HepG2 (cell line): ENCODE results near the gene QRFP. TPM values are rescaled to one million over a fixed set of nuclear protein-coding genes. Genes with fewer than 3 reads are reported as not detected.

Experiments
- ATAC-seq: fragments of 200-7000 bp; cut with Tn5 transposase; 3 replicates; pipeline ENCODE4 v1.9.1; 2020; ENCODE audit warnings: mild to moderate bottlenecking, moderate library complexity
- BruUV-seq: library from RNA; stranded (reverse); fragments of 400-500 nt; replicated peaks from 2 replicates; lab custom pipeline; 2021; lab: Mats Ljungman, UMichigan
- CTCF ChIA-PET: fragments of 300-600 bp; formaldehyde crosslinking; extraction: SDS; loops from one replicate; lab custom pipeline; 2021; ENCODE audit warnings: low total read pairs, inconsistent platforms, low intra/inter-chr PET ratio; lab: Yijun Ruan, JAX
- POLR2A ChIA-PET: fragments of 350-600 bp; sonication (Branson Sonifier 250); formaldehyde crosslinking; loops from one replicate; lab custom pipeline; 2020; ENCODE audit warnings: antibody characterized with exemption, inconsistent platforms; lab: Yijun Ruan, JAX
- DNase-seq: peaks from one replicate; pipeline ENCODE4 v3.0.0-alpha.2; 2015; ENCODE audit warnings: low spot score
- FAIRE-seq: peaks from 3 replicates; lab custom pipeline; 2011; peaks lifted over from hg19 to GRCh38; lab: Jason Lieb, UNC
- H2AFZ ChIP-seq: one replicate; pipeline ENCODE4 v1.6.1; 2011; ENCODE audit warnings: low read length, inconsistent platforms
- H3K27ac ChIP-seq: fragments of 300-600 bp; 3 replicates; pipeline ENCODE4 v1.8.0; 2011; ENCODE audit warnings: mixed run types, mild to moderate bottlenecking, mixed read lengths, low read length, inconsistent platforms; ENCODE audit not compliant: insufficient read depth; ENCODE audit errors: extremely low read length
- H3K27me3 ChIP-seq, 2 experiments: fragments of 200-600 bp in 1 of 2; 2 replicates in 1 of 2; 3 replicates in 1 of 2; pipeline versions ENCODE4 v1.6.0 to v1.8.0; 2011; ENCODE audit warnings: low read length in 2 of 2, mild to moderate bottlenecking in 2 of 2, moderate library complexity in 2 of 2, inconsistent platforms in 1 of 2; ENCODE audit not compliant: insufficient read depth in 2 of 2, control insufficient read depth in 1 of 2
- H3K36me3 ChIP-seq, 2 experiments: fragments of 200-600 bp in 1 of 2; replicated peaks in 1 of 2; 2 replicates in 1 of 2; 3 replicates in 1 of 2; pipeline versions ENCODE4 v1.5.1 to v1.8.0; 2011; ENCODE audit warnings: low read length in 2 of 2, inconsistent platforms in 1 of 2; ENCODE audit not compliant: insufficient read depth in 2 of 2, control insufficient read depth in 1 of 2
- H3K4me1 ChIP-seq: 2 replicates; pipeline ENCODE4 v1.5.1; 2012; ENCODE audit warnings: low read length, inconsistent platforms; ENCODE audit not compliant: insufficient read depth
- H3K4me2 ChIP-seq: 2 replicates; pipeline ENCODE4 v1.6.0; 2011; ENCODE audit warnings: low read depth, low read length, inconsistent platforms
- H3K4me3 ChIP-seq, 3 experiments: fragments of 200-600 bp in 1 of 3; sonication (generic), shearing (Covaris generic) in 1 of 3; replicated peaks in 1 of 3; 2 replicates each; pipeline ENCODE4 v1.5.1; 2011 to 2016; ENCODE audit warnings: low read length in 3 of 3, inconsistent platforms in 2 of 3, low read depth in 2 of 3, mild to moderate bottlenecking in 2 of 3, control low read depth in 1 of 3, mixed read lengths in 1 of 3; ENCODE audit not compliant: insufficient read depth in 1 of 3
- H3K79me2 ChIP-seq: one replicate; pipeline ENCODE4 v1.6.1; 2011; ENCODE audit warnings: low read length, inconsistent platforms; ENCODE audit not compliant: insufficient read depth
- H3K9ac ChIP-seq: 2 replicates; pipeline ENCODE4 v1.6.0; 2011; ENCODE audit warnings: mild to moderate bottlenecking, low read depth, low read length, inconsistent platforms; ENCODE audit not compliant: insufficient read depth
- H3K9me3 ChIP-seq: 2 replicates; pipeline ENCODE4 v1.5.1; 2012; ENCODE audit warnings: mild to moderate bottlenecking, low read length
- H4K20me1 ChIP-seq: 2 replicates; pipeline ENCODE4 v1.6.0; 2011; ENCODE audit warnings: inconsistent platforms, mild to moderate bottlenecking, low read length, moderate library complexity; ENCODE audit not compliant: insufficient read depth
- ADNP ChIP-seq: sonication (generic); formaldehyde crosslinking; IDR thresholded peaks from 2 replicates; pipeline ENCODE4 v1.4.0; 2020; ENCODE audit warnings: missing genetic modification reagents
- PHF5A ChIP-seq: IDR thresholded peaks from one replicate; pipeline ENCODE4 v1.6.1; 2018; ENCODE audit warnings: low read depth, missing genetic modification reagents; ENCODE audit not compliant: unreplicated experiment
- ZNF17 ChIP-seq: sonication (generic); formaldehyde crosslinking; IDR thresholded peaks from 2 replicates; pipeline ENCODE4 v1.5.0; 2020; ENCODE audit warnings: mild to moderate bottlenecking, missing genetic modification reagents
- ZNF317 ChIP-seq: sonication (generic); formaldehyde crosslinking; IDR thresholded peaks from 2 replicates; pipeline ENCODE4 v1.5.0; 2020; ENCODE audit warnings: mild to moderate bottlenecking, missing genetic modification reagents
- WGBS: methylation state at CpG from one replicate; pipeline ENCODE4 v1.1.6; 2017; ENCODE audit warnings: low lambda C conversion rate; 5-methylcytosine and 5-hydroxymethylcytosine counted together
- in situ Hi-C: cut with HindIII; loops from 2 replicates; pipeline ENCODE4 v1.10.0; 2017; ENCODE audit warnings: low pct_unique_long_range_greater_than_20kb; ENCODE audit not compliant: extremely low pct_ligation_motif_present
- intact Hi-C: fragments of 100-400 bp; cut with micrococcal nuclease; formaldehyde crosslinking; loops from one replicate; pipeline ENCODE4 v1.10.0; 2022; ENCODE audit not compliant: unreplicated experiment
- polyA plus RNA-seq, 8 experiments: library from polyadenylated mRNA; depleted of rRNA in 3 of 8; stranded (reverse) in 7 of 8; unstranded in 1 of 8; fragments of >200 nt; fragmentation: Illumina TruSeq in 4 of 8; extraction: Trizol in 4 of 8; gene quantifications; 2 replicates each; pipeline versions ENCODE4 v1.2.1 to v1.2.3, GENCODE V29; 2011 to 2016; ENCODE audit warnings: low read depth in 4 of 8, missing spikeins in 1 of 8, mixed read lengths in 1 of 8; ENCODE audit not compliant: insufficient read depth in 1 of 8
- total RNA-seq, 5 experiments: library from RNA; depleted of rRNA; stranded (reverse); fragments of >200 nt; fragmentation: Illumina TruSeq; extraction: Trizol; gene quantifications; 2 replicates each; pipeline ENCODE4 v1.2.3, GENCODE V29; 2016; ENCODE audit warnings: low read depth in 1 of 5
- TF ChIP-seq, protein P1 (sequence below): sonication (generic); formaldehyde crosslinking; IDR thresholded peaks from 2 replicates; pipeline ENCODE4 v1.9.0; 2021; ENCODE audit warnings: mild to moderate bottlenecking, missing genetic modification reagents
- TF ChIP-seq, protein P2 (sequence below): sonication (generic); formaldehyde crosslinking; IDR thresholded peaks from 2 replicates; pipeline ENCODE4 v1.4.0; 2020; ENCODE audit warnings: missing genetic modification reagents
- TF ChIP-seq, protein P3 (sequence below): sonication (generic); formaldehyde crosslinking; IDR thresholded peaks from 2 replicates; pipeline ENCODE4 v1.5.0; 2020; ENCODE audit warnings: mild to moderate bottlenecking, missing genetic modification reagents
- TF ChIP-seq, protein P4 (sequence below): sonication (generic); formaldehyde crosslinking; IDR thresholded peaks from 2 replicates; pipeline ENCODE4 v1.5.0; 2020; ENCODE audit warnings: missing genetic modification reagents
- TF ChIP-seq, protein P5 (sequence below): sonication (generic); formaldehyde crosslinking; IDR thresholded peaks from 2 replicates; pipeline ENCODE4 v1.5.0; 2020; ENCODE audit warnings: missing genetic modification reagents

Gene QRFP
- total and polyA plus RNA-seq, 2 of the 13 experiments (the other 11 are each of a cell fraction or from before 2014, with no cell fraction given): not detected

DNA sequence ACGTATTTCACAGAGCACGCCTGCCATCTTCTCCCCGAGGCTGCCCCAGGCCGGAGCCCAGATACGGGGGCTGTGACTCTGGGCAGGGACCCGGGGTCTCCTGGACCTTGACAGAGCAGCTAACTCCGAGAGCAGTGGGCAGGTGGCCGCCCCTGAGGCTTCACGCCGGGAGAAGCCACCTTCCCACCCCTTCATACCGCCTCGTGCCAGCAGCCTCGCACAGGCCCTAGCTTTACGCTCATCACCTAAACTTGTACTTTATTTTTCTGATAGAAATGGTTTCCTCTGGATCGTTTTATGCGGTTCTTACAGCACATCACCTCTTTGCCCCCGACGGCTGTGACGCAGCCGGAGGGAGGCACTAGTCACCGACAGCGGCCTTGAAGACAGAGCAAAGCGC lies 9.6 kb downstream of the QRFP start:
- Histone ChIP-seq H3K36me3 (peaks cover 16 to 71% of the 10 kb centered on the region in 2 experiments), H3K27ac (no peak overlapping the region), H3K79me2 (no peaks in the 10 kb centered on the region), H3K4me3 (no peak overlapping the region), H3K9ac (no peak overlapping the region), H4K20me1 (0 out of 2 replicates have a peak, but pooled peaks cover 3% of the 10 kb centered on the region), H3K4me2 (no peak overlapping the region), H3K4me1 (no peaks in the 10 kb centered on the region), H2AFZ (no peak overlapping the region), H3K27me3 (no peaks in the 10 kb centered on the region), H3K9me3 (no peaks in the 10 kb centered on the region)
- no peak for ATAC-seq
- in situ Hi-C loops: no loop called here
- no TSS peak for BruUV-seq
- CTCF ChIA-PET: no interaction called here
- FAIRE-seq: no peak
- intact Hi-C loops: no loop called here
- POLR2A ChIA-PET: interaction anchor here (0.5 kb wide), 1 partner anchor 237 kb away, joined by 3 read pairs; no protein-coding TSS in a partner anchor
- DNase-seq: no peak
- 95% methylated on average over 16 of the region's 23 CpGs for WGBS
- TF ChIP-seq ADNP (no peak), PHF5A (CRISPR knock-in tag) (no peak), ZNF317 (CRISPR knock-in tag) (no peak), ZNF17 (no peak)
- TF ChIP-seq, protein P1, sequence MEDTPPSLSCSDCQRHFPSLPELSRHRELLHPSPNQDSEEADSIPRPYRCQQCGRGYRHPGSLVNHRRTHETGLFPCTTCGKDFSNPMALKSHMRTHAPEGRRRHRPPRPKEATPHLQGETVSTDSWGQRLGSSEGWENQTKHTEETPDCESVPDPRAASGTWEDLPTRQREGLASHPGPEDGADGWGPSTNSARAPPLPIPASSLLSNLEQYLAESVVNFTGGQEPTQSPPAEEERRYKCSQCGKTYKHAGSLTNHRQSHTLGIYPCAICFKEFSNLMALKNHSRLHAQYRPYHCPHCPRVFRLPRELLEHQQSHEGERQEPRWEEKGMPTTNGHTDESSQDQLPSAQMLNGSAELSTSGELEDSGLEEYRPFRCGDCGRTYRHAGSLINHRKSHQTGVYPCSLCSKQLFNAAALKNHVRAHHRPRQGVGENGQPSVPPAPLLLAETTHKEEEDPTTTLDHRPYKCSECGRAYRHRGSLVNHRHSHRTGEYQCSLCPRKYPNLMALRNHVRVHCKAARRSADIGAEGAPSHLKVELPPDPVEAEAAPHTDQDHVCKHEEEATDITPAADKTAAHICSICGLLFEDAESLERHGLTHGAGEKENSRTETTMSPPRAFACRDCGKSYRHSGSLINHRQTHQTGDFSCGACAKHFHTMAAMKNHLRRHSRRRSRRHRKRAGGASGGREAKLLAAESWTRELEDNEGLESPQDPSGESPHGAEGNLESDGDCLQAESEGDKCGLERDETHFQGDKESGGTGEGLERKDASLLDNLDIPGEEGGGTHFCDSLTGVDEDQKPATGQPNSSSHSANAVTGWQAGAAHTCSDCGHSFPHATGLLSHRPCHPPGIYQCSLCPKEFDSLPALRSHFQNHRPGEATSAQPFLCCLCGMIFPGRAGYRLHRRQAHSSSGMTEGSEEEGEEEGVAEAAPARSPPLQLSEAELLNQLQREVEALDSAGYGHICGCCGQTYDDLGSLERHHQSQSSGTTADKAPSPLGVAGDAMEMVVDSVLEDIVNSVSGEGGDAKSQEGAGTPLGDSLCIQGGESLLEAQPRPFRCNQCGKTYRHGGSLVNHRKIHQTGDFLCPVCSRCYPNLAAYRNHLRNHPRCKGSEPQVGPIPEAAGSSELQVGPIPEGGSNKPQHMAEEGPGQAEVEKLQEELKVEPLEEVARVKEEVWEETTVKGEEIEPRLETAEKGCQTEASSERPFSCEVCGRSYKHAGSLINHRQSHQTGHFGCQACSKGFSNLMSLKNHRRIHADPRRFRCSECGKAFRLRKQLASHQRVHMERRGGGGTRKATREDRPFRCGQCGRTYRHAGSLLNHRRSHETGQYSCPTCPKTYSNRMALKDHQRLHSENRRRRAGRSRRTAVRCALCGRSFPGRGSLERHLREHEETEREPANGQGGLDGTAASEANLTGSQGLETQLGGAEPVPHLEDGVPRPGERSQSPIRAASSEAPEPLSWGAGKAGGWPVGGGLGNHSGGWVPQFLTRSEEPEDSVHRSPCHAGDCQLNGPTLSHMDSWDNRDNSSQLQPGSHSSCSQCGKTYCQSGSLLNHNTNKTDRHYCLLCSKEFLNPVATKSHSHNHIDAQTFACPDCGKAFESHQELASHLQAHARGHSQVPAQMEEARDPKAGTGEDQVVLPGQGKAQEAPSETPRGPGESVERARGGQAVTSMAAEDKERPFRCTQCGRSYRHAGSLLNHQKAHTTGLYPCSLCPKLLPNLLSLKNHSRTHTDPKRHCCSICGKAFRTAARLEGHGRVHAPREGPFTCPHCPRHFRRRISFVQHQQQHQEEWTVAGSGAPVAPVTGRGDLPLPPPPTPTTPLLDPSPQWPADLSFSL: no peak
- TF ChIP-seq, protein P2, sequence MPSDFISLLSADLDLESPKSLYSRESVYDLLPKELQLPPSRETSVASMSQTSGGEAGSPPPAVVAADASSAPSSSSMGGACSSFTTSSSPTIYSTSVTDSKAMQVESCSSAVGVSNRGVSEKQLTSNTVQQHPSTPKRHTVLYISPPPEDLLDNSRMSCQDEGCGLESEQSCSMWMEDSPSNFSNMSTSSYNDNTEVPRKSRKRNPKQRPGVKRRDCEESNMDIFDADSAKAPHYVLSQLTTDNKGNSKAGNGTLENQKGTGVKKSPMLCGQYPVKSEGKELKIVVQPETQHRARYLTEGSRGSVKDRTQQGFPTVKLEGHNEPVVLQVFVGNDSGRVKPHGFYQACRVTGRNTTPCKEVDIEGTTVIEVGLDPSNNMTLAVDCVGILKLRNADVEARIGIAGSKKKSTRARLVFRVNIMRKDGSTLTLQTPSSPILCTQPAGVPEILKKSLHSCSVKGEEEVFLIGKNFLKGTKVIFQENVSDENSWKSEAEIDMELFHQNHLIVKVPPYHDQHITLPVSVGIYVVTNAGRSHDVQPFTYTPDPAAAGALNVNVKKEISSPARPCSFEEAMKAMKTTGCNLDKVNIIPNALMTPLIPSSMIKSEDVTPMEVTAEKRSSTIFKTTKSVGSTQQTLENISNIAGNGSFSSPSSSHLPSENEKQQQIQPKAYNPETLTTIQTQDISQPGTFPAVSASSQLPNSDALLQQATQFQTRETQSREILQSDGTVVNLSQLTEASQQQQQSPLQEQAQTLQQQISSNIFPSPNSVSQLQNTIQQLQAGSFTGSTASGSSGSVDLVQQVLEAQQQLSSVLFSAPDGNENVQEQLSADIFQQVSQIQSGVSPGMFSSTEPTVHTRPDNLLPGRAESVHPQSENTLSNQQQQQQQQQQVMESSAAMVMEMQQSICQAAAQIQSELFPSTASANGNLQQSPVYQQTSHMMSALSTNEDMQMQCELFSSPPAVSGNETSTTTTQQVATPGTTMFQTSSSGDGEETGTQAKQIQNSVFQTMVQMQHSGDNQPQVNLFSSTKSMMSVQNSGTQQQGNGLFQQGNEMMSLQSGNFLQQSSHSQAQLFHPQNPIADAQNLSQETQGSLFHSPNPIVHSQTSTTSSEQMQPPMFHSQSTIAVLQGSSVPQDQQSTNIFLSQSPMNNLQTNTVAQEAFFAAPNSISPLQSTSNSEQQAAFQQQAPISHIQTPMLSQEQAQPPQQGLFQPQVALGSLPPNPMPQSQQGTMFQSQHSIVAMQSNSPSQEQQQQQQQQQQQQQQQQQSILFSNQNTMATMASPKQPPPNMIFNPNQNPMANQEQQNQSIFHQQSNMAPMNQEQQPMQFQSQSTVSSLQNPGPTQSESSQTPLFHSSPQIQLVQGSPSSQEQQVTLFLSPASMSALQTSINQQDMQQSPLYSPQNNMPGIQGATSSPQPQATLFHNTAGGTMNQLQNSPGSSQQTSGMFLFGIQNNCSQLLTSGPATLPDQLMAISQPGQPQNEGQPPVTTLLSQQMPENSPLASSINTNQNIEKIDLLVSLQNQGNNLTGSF (CRISPR knock-in tag): no peak
- TF ChIP-seq, protein P3, sequence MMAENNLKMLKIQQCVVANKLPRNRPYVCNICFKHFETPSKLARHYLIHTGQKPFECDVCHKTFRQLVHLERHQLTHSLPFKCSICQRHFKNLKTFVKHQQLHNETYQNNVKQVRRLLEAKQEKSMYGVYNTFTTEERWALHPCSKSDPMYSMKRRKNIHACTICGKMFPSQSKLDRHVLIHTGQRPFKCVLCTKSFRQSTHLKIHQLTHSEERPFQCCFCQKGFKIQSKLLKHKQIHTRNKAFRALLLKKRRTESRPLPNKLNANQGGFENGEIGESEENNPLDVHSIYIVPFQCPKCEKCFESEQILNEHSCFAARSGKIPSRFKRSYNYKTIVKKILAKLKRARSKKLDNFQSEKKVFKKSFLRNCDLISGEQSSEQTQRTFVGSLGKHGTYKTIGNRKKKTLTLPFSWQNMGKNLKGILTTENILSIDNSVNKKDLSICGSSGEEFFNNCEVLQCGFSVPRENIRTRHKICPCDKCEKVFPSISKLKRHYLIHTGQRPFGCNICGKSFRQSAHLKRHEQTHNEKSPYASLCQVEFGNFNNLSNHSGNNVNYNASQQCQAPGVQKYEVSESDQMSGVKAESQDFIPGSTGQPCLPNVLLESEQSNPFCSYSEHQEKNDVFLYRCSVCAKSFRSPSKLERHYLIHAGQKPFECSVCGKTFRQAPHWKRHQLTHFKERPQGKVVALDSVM (CRISPR knock-in tag): no peak
- TF ChIP-seq, protein P4, sequence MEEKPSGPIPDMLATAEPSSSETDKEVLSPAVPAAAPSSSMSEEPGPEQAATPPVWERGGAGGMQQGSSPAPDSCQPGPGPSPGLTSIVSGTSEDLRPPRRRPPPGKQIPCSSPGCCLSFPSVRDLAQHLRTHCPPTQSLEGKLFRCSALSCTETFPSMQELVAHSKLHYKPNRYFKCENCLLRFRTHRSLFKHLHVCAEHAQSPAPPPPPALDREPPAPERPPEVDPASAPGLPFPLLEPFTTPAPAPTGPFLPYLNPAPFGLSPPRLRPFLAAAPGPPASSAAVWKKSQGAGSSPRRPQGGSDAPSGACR (CRISPR knock-in tag): no peak
- TF ChIP-seq, protein P5, sequence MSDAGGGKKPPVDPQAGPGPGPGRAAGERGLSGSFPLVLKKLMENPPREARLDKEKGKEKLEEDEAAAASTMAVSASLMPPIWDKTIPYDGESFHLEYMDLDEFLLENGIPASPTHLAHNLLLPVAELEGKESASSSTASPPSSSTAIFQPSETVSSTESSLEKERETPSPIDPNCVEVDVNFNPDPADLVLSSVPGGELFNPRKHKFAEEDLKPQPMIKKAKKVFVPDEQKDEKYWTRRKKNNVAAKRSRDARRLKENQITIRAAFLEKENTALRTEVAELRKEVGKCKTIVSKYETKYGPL (CRISPR knock-in tag): no peak
